Measurements from ENCODE around the gene PDE11A.

Gene PDE11A

DNA sequence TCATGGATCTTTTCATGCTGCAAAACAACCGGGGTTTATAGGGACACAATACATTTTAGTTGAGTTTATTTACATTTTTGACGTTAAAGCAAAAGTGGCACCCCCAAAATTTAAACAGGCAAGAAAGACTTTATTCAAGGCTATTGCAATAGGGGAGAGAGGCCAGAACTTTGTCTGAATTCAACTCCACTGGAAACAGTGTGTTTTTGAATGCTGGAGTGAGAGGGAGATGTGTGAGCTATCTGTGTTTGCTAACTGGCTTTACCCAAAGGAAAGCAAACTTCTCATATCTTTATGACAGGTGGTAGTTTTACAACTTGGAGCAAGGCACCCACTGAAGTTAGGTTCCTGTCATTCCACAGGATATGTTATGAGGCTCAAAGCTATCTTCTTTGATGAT lies 472.6 kb downstream of the PDE11A start:
- H3K27me3 ChIP-seq (ENCODE audit: insufficient read depth, low read depth, severe bottlenecking): no peaks in the 10 kb centered on the region

GRCh38 chr2:177599139-177599688 lies 473.4 kb downstream of the PDE11A start:
- H3K27me3 ChIP-seq (ENCODE audit: insufficient read depth, low read depth, severe bottlenecking): no peaks in the 10 kb centered on the region
- no peak for DNase-seq
- H3K9me3 ChIP-seq (ENCODE audit: severe bottlenecking): no peaks in the 10 kb centered on the region
- no peaks in the 10 kb centered on the region for H3K36me3 ChIP-seq
- TF ChIP-seq, protein P1, sequence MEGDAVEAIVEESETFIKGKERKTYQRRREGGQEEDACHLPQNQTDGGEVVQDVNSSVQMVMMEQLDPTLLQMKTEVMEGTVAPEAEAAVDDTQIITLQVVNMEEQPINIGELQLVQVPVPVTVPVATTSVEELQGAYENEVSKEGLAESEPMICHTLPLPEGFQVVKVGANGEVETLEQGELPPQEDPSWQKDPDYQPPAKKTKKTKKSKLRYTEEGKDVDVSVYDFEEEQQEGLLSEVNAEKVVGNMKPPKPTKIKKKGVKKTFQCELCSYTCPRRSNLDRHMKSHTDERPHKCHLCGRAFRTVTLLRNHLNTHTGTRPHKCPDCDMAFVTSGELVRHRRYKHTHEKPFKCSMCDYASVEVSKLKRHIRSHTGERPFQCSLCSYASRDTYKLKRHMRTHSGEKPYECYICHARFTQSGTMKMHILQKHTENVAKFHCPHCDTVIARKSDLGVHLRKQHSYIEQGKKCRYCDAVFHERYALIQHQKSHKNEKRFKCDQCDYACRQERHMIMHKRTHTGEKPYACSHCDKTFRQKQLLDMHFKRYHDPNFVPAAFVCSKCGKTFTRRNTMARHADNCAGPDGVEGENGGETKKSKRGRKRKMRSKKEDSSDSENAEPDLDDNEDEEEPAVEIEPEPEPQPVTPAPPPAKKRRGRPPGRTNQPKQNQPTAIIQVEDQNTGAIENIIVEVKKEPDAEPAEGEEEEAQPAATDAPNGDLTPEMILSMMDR (IDR thresholded peaks at IDR 0.05; ENCODE audit: low read depth, low read length): no peak
- H3K27ac ChIP-seq: no peak overlapping the region
- H3K4me3 ChIP-seq (ENCODE audit: low read depth, low read length): no peak overlapping the region

More for the DNA sequence above, 472.6 kb downstream of the PDE11A start:
- DNase-seq: no peak
- H3K36me3 ChIP-seq: no peaks in the 10 kb centered on the region
- TF ChIP-seq, protein P1 (IDR thresholded peaks at IDR 0.05; ENCODE audit: low read depth, low read length): no peak
- no peaks in the 10 kb centered on the region for H3K9me3 ChIP-seq (ENCODE audit: severe bottlenecking)
- H3K27ac ChIP-seq: no peak overlapping the region
- H3K4me3 ChIP-seq (ENCODE audit: low read depth, low read length): no peak overlapping the region

DNA sequence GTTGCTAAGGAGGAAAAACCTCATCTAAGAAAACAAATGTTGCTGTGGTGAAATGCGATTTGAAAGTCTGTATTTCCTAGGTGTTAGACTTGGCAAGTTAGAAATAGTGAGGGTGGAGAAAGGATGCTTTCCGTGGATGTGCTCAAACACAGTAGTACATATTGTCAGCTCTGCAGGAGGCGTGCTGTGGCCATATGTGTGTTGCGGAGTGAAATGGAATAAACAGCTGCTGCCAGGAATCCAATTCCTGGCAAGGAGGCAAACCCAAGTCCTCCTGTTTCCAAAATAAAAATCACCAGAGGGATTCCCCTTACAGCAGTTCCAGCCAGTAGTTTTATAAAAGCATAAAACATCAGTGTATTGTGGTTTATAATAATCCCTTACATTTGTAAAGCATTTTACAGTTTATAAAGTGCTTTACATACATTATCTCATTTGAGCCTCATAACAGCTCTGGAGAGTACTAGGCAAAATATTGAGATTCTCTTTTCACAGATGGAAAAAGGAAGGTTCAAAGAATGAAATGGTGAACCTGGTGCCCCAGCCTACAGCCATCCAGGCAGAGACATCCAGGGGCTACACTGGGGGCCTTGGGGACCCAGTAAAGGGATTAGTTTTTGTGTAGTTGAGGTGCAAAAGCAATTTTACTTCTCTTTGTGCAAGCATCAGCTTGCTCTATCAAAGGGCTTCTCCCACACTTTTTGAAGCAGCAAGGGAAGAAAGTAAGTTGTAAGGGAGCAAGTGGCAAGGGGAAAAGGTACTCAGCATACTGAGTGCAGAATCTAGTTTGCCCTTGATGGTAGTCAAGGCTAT lies 474.0 kb downstream of the PDE11A start:
- DNase-seq: no peak
- no peaks in the 10 kb centered on the region for H3K9me3 ChIP-seq (ENCODE audit: severe bottlenecking)
- no peak overlapping the region for H3K4me3 ChIP-seq (ENCODE audit: low read depth, low read length)
- no peaks in the 10 kb centered on the region for H3K36me3 ChIP-seq
- H3K27ac ChIP-seq: no peak overlapping the region
- TF ChIP-seq, protein P1 (IDR thresholded peaks at IDR 0.05; ENCODE audit: low read depth, low read length): no peak
- H3K27me3 ChIP-seq (ENCODE audit: insufficient read depth, low read depth, severe bottlenecking): no peaks in the 10 kb centered on the region

DNA sequence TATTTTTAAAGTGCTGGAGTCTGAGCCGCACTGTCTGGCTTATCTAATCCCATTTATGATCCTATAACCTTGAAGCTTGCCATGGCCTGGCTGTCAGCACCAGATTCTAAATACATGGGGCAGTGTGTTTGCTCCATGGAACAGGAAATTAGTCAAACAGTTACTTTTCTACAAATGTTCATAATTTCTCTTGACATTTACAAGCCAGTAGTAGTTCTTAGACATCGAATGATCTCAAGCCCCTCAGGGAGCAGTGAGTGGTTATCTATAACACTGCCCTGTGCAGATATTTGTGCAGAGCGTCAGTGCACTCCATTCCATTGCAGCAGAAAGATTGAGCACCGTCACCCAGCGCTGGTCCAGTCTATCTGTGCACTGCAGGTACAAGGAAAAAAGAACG lies 474.8 kb downstream of the PDE11A start:
- TF ChIP-seq, protein P1 (IDR thresholded peaks at IDR 0.05; ENCODE audit: low read depth, low read length): no peak
- no peak for DNase-seq
- no peaks in the 10 kb centered on the region for H3K36me3 ChIP-seq
- no peaks in the 10 kb centered on the region for H3K9me3 ChIP-seq (ENCODE audit: severe bottlenecking)
- no peaks in the 10 kb centered on the region for H3K27me3 ChIP-seq (ENCODE audit: insufficient read depth, low read depth, severe bottlenecking)
- no peak overlapping the region for H3K4me3 ChIP-seq (ENCODE audit: low read depth, low read length)
- no peak overlapping the region for H3K27ac ChIP-seq

DNA sequence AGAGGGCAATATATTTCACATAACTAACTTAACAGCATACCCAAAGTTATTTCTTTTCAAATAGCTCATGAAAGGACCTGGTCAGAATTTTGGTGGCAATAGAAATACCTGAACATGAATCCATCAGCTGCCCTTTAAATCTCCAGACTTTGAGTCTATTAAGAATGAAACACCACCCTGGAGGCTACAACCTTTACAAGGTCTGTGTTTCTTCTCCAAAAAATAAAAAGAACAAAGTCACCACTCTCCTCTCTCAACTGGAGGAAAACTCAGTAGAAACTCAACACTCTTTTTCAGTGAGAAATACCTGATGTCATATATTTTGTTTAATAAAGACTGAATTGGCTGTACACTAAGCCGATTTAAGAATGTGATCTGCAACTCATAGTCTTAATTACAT lies 475.7 kb downstream of the PDE11A start:
- Histone ChIP-seq H3K27me3 (ENCODE audit: insufficient read depth, low read depth, severe bottlenecking) (no peaks in the 10 kb centered on the region), H3K4me3 (ENCODE audit: low read depth, low read length) (no peak overlapping the region), H3K36me3 (no peaks in the 10 kb centered on the region), H3K9me3 (ENCODE audit: severe bottlenecking) (no peaks in the 10 kb centered on the region), H3K27ac (no peak overlapping the region)
- TF ChIP-seq, protein P1 (IDR thresholded peaks at IDR 0.05; ENCODE audit: low read depth, low read length): no peak
- no peak for DNase-seq

All from WERI-Rb-1 (cell line).